IPS-18c (cell line): ENCODE data around the gene CRCP.

Experiments
- H3K4me3 ChIP-seq: 2 replicates; pipeline ENCODE4 v1.7.0; 2013; ENCODE audit warnings: low read depth, mild to moderate bottlenecking, low read length, moderate library complexity; ENCODE audit not compliant: insufficient read depth
- H3K9me3 ChIP-seq: one replicate; pipeline ENCODE4 v1.6.1; 2013; ENCODE audit warnings: mild to moderate bottlenecking, low read length, moderate library complexity; ENCODE audit not compliant: control insufficient read depth, insufficient read depth

CRCP gene

GRCh38 chr7:66202441-66202840 lies 87.8 kb downstream of the CRCP start:
- Histone ChIP-seq H3K4me3 (no peak overlapping the region), H3K9me3 (no peaks in the 10 kb centered on the region)
